ENCODE results near the gene AKAP9.
"Not testable (repeated sequence)": the region's sequence is repeated elsewhere in the genome, so short reads cannot be mapped to it uniquely, and the experiment has no call there.

The AKAP9 gene

GRCh38 chr7:92025260-92025659, 84.6 kb downstream of the AKAP9 start:
- no peaks in the 10 kb centered on the region for H3F3A ChIP-seq (ENCODE audit: insufficient read depth)
- no peaks in the 10 kb centered on the region for H3K9me3 ChIP-seq (ENCODE audit: insufficient read depth, low read length)
- H3K9me2 ChIP-seq (replicated peaks; ENCODE audit: insufficient read depth, low read length) = no peaks in the 10 kb centered on the region
- no peak overlapping the region for H3K9ac ChIP-seq (ENCODE audit: low read length)
- peaks cover 9% of the 10 kb centered on the region; the same call in 1 of the 2 replicates for H3K36me3 ChIP-seq (ENCODE audit: low read length)
- H4K20me1 ChIP-seq (ENCODE audit: low read depth, low read length) = no peaks in the 10 kb centered on the region
- H3K79me2 ChIP-seq (ENCODE audit: insufficient read depth, low read length) = no peaks in the 10 kb centered on the region
- no peak overlapping the region for H3K4me2 ChIP-seq (ENCODE audit: low read depth, low read length, poor library complexity, severe bottlenecking)
- H3K27me3 ChIP-seq (ENCODE audit: low read length) = no peaks in the 10 kb centered on the region
- H3K4me3 ChIP-seq (ENCODE audit: insufficient read depth, low read length, poor library complexity, severe bottlenecking) = no peak overlapping the region
- no peak overlapping the region for H3K27ac ChIP-seq (ENCODE audit: low read depth, low read length)
- H2AFZ ChIP-seq (ENCODE audit: low read depth, low read length, severe bottlenecking) = no peak overlapping the region
- TF ChIP-seq EZH2phosphoT487 (conservative IDR thresholded peaks at IDR 0.05; ENCODE audit: low read length) = no peak
- TF ChIP-seq, protein P1, sequence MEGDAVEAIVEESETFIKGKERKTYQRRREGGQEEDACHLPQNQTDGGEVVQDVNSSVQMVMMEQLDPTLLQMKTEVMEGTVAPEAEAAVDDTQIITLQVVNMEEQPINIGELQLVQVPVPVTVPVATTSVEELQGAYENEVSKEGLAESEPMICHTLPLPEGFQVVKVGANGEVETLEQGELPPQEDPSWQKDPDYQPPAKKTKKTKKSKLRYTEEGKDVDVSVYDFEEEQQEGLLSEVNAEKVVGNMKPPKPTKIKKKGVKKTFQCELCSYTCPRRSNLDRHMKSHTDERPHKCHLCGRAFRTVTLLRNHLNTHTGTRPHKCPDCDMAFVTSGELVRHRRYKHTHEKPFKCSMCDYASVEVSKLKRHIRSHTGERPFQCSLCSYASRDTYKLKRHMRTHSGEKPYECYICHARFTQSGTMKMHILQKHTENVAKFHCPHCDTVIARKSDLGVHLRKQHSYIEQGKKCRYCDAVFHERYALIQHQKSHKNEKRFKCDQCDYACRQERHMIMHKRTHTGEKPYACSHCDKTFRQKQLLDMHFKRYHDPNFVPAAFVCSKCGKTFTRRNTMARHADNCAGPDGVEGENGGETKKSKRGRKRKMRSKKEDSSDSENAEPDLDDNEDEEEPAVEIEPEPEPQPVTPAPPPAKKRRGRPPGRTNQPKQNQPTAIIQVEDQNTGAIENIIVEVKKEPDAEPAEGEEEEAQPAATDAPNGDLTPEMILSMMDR (IDR thresholded peaks at IDR 0.05; ENCODE audit: insufficient read depth, low read length, poor library complexity, severe bottlenecking) = no peak

GRCh38 chr7:92026635-92027034, 86.0 kb downstream of the AKAP9 start:
- H3F3A ChIP-seq (ENCODE audit: insufficient read depth) = not testable (repeated sequence)

GRCh38 chr7:92027128-92027527, 86.5 kb downstream of the AKAP9 start:
- H4K20me1 ChIP-seq (ENCODE audit: low read depth, low read length); H3K9me2 ChIP-seq (replicated peaks; ENCODE audit: insufficient read depth, low read length); H3F3A ChIP-seq (ENCODE audit: insufficient read depth); H2AFZ ChIP-seq (ENCODE audit: low read depth, low read length, severe bottlenecking); H3K79me2 ChIP-seq (ENCODE audit: insufficient read depth, low read length); H3K27me3 ChIP-seq (ENCODE audit: low read length); H3K4me2 ChIP-seq (ENCODE audit: low read depth, low read length, poor library complexity, severe bottlenecking); H3K36me3 ChIP-seq (ENCODE audit: low read length); H3K9me3 ChIP-seq (ENCODE audit: insufficient read depth, low read length); H3K27ac ChIP-seq (ENCODE audit: low read depth, low read length); H3K9ac ChIP-seq (ENCODE audit: low read length); H3K4me3 ChIP-seq (ENCODE audit: insufficient read depth, low read length, poor library complexity, severe bottlenecking): not testable (repeated sequence)

More at GRCh38 chr7:92026635-92027034, 86.0 kb downstream of the AKAP9 start:
- not testable (repeated sequence) for H4K20me1 ChIP-seq (ENCODE audit: low read depth, low read length); H3K27ac ChIP-seq (ENCODE audit: low read depth, low read length); H3K9me3 ChIP-seq (ENCODE audit: insufficient read depth, low read length); H2AFZ ChIP-seq (ENCODE audit: low read depth, low read length, severe bottlenecking); H3K9me2 ChIP-seq (replicated peaks; ENCODE audit: insufficient read depth, low read length); H3K9ac ChIP-seq (ENCODE audit: low read length); H3K79me2 ChIP-seq (ENCODE audit: insufficient read depth, low read length); H3K4me2 ChIP-seq (ENCODE audit: low read depth, low read length, poor library complexity, severe bottlenecking); H3K27me3 ChIP-seq (ENCODE audit: low read length); H3K4me3 ChIP-seq (ENCODE audit: insufficient read depth, low read length, poor library complexity, severe bottlenecking); H3K36me3 ChIP-seq (ENCODE audit: low read length)

DNA sequence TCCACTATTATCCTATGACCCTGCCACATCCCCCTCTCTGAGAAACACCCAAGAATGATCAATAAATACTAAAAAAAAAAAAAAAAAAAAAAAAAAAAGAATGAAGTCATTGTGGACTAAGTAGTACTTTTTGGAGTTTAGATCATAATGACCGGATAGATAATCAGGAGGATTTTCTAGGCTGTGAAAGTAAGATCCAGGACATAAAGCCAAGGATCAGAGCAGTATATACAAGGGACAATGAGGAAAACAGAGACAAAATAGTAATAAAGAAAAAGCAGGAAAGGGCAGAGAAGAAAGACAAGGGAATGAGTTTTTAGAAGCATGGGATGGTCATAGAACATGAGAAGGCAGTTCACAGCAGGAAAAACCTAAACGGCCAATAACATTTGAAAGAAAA, 87.6 kb downstream of the AKAP9 start:
- Histone ChIP-seq H3K4me2 (ENCODE audit: low read depth, low read length, poor library complexity, severe bottlenecking) (no peak overlapping the region), H3K27ac (ENCODE audit: low read depth, low read length) (no peak overlapping the region), H3K4me3 (ENCODE audit: insufficient read depth, low read length, poor library complexity, severe bottlenecking) (no peak overlapping the region), H3K9me3 (ENCODE audit: insufficient read depth, low read length) (no peaks in the 10 kb centered on the region), H4K20me1 (ENCODE audit: low read depth, low read length) (no peaks in the 10 kb centered on the region), H3K27me3 (ENCODE audit: low read length) (no peaks in the 10 kb centered on the region), H3K79me2 (ENCODE audit: insufficient read depth, low read length) (no peaks in the 10 kb centered on the region), H2AFZ (ENCODE audit: low read depth, low read length, severe bottlenecking) (no peak overlapping the region), H3K36me3 (ENCODE audit: low read length) (peaks cover 3% of the 10 kb centered on the region; the same call in 1 of the 2 replicates), H3F3A (ENCODE audit: insufficient read depth) (no peaks in the 10 kb centered on the region), H3K9ac (ENCODE audit: low read length) (no peak overlapping the region), H3K9me2 (replicated peaks; ENCODE audit: insufficient read depth, low read length) (no peaks in the 10 kb centered on the region)
- TF ChIP-seq, protein P1 (IDR thresholded peaks at IDR 0.05; ENCODE audit: insufficient read depth, low read length, poor library complexity, severe bottlenecking) = no peak
- no peak for TF ChIP-seq EZH2phosphoT487 (conservative IDR thresholded peaks at IDR 0.05; ENCODE audit: low read length)
